ENCODE results near the gene EHMT2. TPM values are rescaled to one million over a fixed set of nuclear protein-coding genes. Genes with fewer than 3 reads are reported as not detected.

The EHMT2 gene
- total RNA-seq, 2 experiments from 2014 or later = 55.4 to 56.8 TPM

DNA sequence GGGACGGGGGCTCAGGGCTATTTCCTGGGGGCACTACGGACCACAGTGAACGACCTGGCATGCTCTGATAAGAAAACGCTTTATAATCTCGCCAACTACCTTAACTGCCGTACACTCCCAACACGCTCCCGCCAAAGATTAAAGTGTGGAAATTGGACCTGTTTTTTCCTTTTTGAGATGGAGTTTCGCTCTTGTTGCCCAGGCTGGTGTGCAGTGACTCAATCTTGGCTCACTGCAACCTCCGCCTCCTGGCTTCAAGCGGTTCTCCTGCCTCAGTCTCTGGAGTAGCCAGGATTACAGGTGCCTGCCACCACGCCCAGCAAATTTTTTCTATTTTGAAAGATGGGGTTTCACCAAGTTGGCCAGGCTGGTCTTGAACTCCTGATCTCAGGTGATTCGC, 18.4 kb downstream of the EHMT2 start:
- H3K9me3 Mint-ChIP-seq = no peaks in the 10 kb centered on the region
- ChIA-PET CTCF (no interaction called here), POLR2A (interaction anchor here (1.0 kb wide), 1 partner anchor 73 kb away, joined by 3 read pairs; no protein-coding TSS in a partner anchor)
- H3K4me3 Mint-ChIP-seq = no peak overlapping the region
- DNase-seq (no peak), ATAC-seq (no peak)
- no peak overlapping the region for H3K27ac Mint-ChIP-seq
- TF ChIP-seq CTCF (IDR thresholded peaks at IDR 0.05) = no peak
- peaks cover 33% of the 10 kb centered on the region for H3K36me3 Mint-ChIP-seq (ENCODE audit: low read depth)
- intact Hi-C loops (cut with micrococcal nuclease) = no loop called here
- H3K27me3 Mint-ChIP-seq = no peaks in the 10 kb centered on the region
- H3K4me1 Mint-ChIP-seq (ENCODE audit: low read depth) = no peaks in the 10 kb centered on the region

DNA sequence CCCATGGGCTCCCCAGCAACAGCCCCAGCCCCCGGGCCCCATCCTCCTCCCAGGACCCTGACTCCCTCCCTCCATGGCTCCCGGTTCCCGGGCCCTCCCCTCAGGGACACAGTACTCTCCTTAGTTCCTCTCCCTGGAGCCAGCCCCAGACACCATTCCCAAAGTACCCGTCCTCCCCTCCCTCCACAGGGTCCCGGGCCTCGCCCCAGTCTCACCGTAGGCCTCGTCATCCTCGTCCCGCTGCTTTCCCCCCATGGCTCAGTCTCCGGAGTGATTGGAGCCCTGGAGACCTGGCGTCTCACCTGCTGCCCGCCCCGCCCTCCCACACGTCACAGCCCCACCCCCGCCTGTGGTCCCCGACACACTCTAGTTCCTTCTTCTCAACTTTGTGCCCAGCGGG, 18.8 kb downstream of the EHMT2 start, which contains the start of gene SLC44A4:
Gene SLC44A4, minus strand, starts transcription at position 272 of the 400 bp plus-strand sequence. Its CDS starts 17 bp downstream, at position 255.
- intact Hi-C loops (cut with micrococcal nuclease) = no loop called here
- TF ChIP-seq CTCF (IDR thresholded peaks at IDR 0.05) = no peak
- no peaks in the 10 kb centered on the region for H3K4me1 Mint-ChIP-seq (ENCODE audit: low read depth)
- H3K36me3 Mint-ChIP-seq (ENCODE audit: low read depth) = peaks cover 32% of the 10 kb centered on the region
- no peak within 1 kb of the TSS for H3K4me3 Mint-ChIP-seq
- ATAC-seq = no peak
- ChIA-PET POLR2A (interaction anchor here (1.0 kb wide), 1 partner anchor 73 kb away, joined by 3 read pairs; no protein-coding TSS in a partner anchor), CTCF (no interaction called here)
- H3K27ac Mint-ChIP-seq = no peak within 1 kb of the TSS
- H3K9me3 Mint-ChIP-seq = no peaks in the 10 kb centered on the region
- no peaks in the 10 kb centered on the region for H3K27me3 Mint-ChIP-seq
- DNase-seq = no peak

- POLR2A ChIA-PET = interaction anchor here (1.0 kb wide), 1 partner anchor 74 kb away, joined by 3 read pairs; no protein-coding TSS in a partner anchor
- no peak for ATAC-seq
- Mint-ChIP-seq H3K4me3 (no peak overlapping the region), H3K27ac (no peak overlapping the region), H3K9me3 (no peaks in the 10 kb centered on the region), H3K36me3 (ENCODE audit: low read depth) (peaks cover 29% of the 10 kb centered on the region), H3K4me1 (ENCODE audit: low read depth) (no peaks in the 10 kb centered on the region), H3K27me3 (no peaks in the 10 kb centered on the region)
- CTCF ChIA-PET = no interaction called here
- TF ChIP-seq CTCF (IDR thresholded peaks at IDR 0.05) = no peak
- intact Hi-C loops (cut with micrococcal nuclease) = no loop called here
- no peak for DNase-seq
Measured at GRCh38 chr6:31878222-31878621, 19.3 kb downstream of the EHMT2 start.

DNA sequence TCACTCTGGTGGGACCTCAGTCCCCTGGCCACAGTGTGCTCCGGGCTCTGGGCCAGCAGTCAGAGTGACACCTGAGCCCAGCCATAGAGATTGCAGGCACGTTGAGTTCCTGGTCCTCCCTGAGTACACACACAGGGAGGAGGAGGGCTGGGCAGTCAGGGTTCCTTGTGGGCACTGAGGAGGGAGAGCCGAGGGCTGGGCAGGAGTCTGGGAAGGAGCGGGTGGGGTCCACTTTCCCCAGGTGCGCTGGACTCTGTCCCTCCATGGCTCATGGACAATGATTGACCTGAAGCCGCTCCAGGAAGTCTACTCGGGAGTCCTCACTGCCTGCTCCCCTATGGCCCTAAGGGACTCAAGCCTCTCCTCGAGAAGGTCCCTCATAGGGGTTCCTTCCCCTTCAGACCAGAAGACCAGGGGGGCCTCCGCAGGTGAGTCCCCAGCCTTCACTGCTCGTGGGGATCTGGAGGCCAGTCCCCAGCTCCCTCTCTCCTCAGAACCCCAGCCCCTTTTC, 19.8 kb downstream of the EHMT2 start:
- Mint-ChIP-seq H3K4me1 (ENCODE audit: low read depth) (no peaks in the 10 kb centered on the region), H3K9me3 (no peaks in the 10 kb centered on the region), H3K36me3 (ENCODE audit: low read depth) (peaks cover 24% of the 10 kb centered on the region), H3K27ac (no peak overlapping the region), H3K4me3 (no peak overlapping the region), H3K27me3 (no peaks in the 10 kb centered on the region)
- DNase-seq = no peak
- ChIA-PET CTCF (no interaction called here), POLR2A (no interaction called here)
- intact Hi-C loops (cut with micrococcal nuclease) = no loop called here
- no peak for TF ChIP-seq CTCF (IDR thresholded peaks at IDR 0.05)
- no peak for ATAC-seq

DNA sequence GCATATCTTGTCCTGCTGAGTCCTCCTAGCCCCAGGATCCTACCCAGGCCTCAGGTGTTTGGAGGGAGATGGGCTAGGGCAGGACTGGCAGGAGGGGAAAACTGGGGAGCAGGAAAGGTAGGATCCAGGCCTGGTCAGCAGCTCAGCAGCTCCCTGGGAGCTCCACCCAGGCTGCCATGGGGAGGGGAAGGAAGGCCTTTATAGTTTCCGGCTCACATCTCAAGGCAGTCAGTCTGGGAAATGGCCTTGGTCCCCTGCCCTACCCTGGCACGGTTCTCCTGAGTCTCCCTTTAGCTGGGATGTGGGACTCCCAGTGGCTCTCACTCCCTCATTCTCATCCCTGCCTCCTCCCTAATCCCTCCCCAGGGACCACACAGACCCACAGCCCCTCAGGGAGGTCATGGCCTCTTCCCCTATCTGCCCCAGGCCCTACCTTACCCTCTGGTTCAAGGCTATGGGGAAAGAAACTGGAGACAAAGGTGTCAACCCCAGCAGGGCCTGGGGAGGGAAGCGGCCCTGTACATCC, 20.3 kb downstream of the EHMT2 start:
- no peaks in the 10 kb centered on the region for H3K9me3 Mint-ChIP-seq

More for the DNA sequence above, 20.3 kb downstream of the EHMT2 start:
- H3K27me3 Mint-ChIP-seq = no peaks in the 10 kb centered on the region
- H3K27ac Mint-ChIP-seq = no peak overlapping the region
- intact Hi-C loops (cut with micrococcal nuclease) = no loop called here
- CTCF ChIA-PET = no interaction called here
- TF ChIP-seq CTCF (IDR thresholded peaks at IDR 0.05) = no peak
- DNase-seq (no peak), ATAC-seq (no peak)
- POLR2A ChIA-PET = no interaction called here
- no peaks in the 10 kb centered on the region for H3K4me1 Mint-ChIP-seq (ENCODE audit: low read depth)
- H3K36me3 Mint-ChIP-seq (ENCODE audit: low read depth) = peaks cover 18% of the 10 kb centered on the region
- H3K4me3 Mint-ChIP-seq = no peak overlapping the region
